Liver (tissue), 9 donors: Measurements from ENCODE around the gene TUBB2A. TPM values are rescaled to one million over a fixed set of nuclear protein-coding genes. Genes with fewer than 3 reads are reported as not detected.

Source experiments
- DNase-seq: peaks from one replicate; pipeline ENCODE4 v3.0.0-alpha.2; 2017; ENCODE audit warnings: low spot score
- H3K27ac ChIP-seq, 2 donors: one replicate each; pipeline ENCODE4 v1.7.0; 2013; ENCODE audit warnings: inconsistent platforms in 2 of 2, low read length in 2 of 2, control low read depth in 1 of 2, low read depth in 1 of 2, mild to moderate bottlenecking in 1 of 2
- H3K27me3 ChIP-seq, 4 donors: one replicate each; pipeline versions ENCODE4 v1.6.1 to v1.7.0; 2013; ENCODE audit warnings: low read length in 3 of 4, inconsistent platforms in 1 of 4, mild to moderate bottlenecking in 1 of 4, moderate library complexity in 1 of 4; ENCODE audit not compliant: control insufficient read depth in 4 of 4, insufficient read depth in 4 of 4
- H3K36me3 ChIP-seq, 4 donors: one replicate each; pipeline versions ENCODE4 v1.6.1 to v1.7.0; 2013; ENCODE audit warnings: low read length in 3 of 4, mild to moderate bottlenecking in 3 of 4, low read depth in 1 of 4, moderate library complexity in 1 of 4; ENCODE audit not compliant: control insufficient read depth in 4 of 4, insufficient read depth in 3 of 4
- H3K4me1 ChIP-seq, 4 donors: one replicate each; pipeline versions ENCODE4 v1.6.1 to v1.7.0; 2013; ENCODE audit warnings: low read length in 3 of 4, mild to moderate bottlenecking in 3 of 4, moderate library complexity in 1 of 4; ENCODE audit not compliant: control insufficient read depth in 4 of 4, insufficient read depth in 4 of 4
- H3K4me3 ChIP-seq, 3 donors: one replicate each; pipeline versions ENCODE4 v1.6.1 to v1.7.0; 2013; ENCODE audit warnings: low read length in 3 of 3, control low read depth in 1 of 3, low read depth in 1 of 3, mild to moderate bottlenecking in 1 of 3
- H3K9ac ChIP-seq, 2 donors: one replicate each; pipeline ENCODE4 v1.7.0; 2013; ENCODE audit warnings: low read length in 2 of 2, mild to moderate bottlenecking in 2 of 2, moderate library complexity in 2 of 2, control low read depth in 1 of 2, low read depth in 1 of 2
- H3K9me3 ChIP-seq, 4 donors: one replicate each; pipeline versions ENCODE4 v1.6.1 to v1.7.0; 2013; ENCODE audit warnings: low read length in 3 of 4; ENCODE audit not compliant: control insufficient read depth in 4 of 4
- EGR1 ChIP-seq, 2 donors: IDR thresholded peaks; 2 replicates each; pipeline ENCODE4 v1.6.1; 2016 to 2018; ENCODE audit warnings: antibody characterized with exemption in 2 of 2, low read depth in 2 of 2
- FOXA1 ChIP-seq: IDR thresholded peaks from 2 replicates; pipeline ENCODE4 v1.6.1; 2016; ENCODE audit warnings: antibody characterized with exemption
- FOXA2 ChIP-seq: IDR thresholded peaks from 2 replicates; pipeline ENCODE4 v1.6.1; 2016; ENCODE audit warnings: antibody characterized with exemption
- GABPA ChIP-seq, 2 donors: IDR thresholded peaks in 1 of 2; conservative IDR thresholded peaks in 1 of 2; 2 replicates each; pipeline ENCODE4 v1.6.1; 2016; ENCODE audit warnings: antibody characterized with exemption in 2 of 2, mild to moderate bottlenecking in 1 of 2, moderate library complexity in 1 of 2
- JUND ChIP-seq, 2 donors: IDR thresholded peaks; 2 replicates each; pipeline ENCODE4 v1.6.1; 2016; ENCODE audit warnings: antibody characterized with exemption in 2 of 2
- NR2F2 ChIP-seq: IDR thresholded peaks from 2 replicates; pipeline ENCODE4 v1.6.1; 2016; ENCODE audit warnings: antibody characterized with exemption
- RAD21 ChIP-seq, 2 donors: IDR thresholded peaks; 2 replicates each; pipeline ENCODE4 v1.6.1; 2016; ENCODE audit warnings: antibody characterized with exemption in 2 of 2, mild to moderate bottlenecking in 2 of 2
- RXRA ChIP-seq, 2 donors: IDR thresholded peaks; 2 replicates each; pipeline ENCODE4 v1.6.1; 2017 to 2018; ENCODE audit warnings: antibody characterized with exemption in 2 of 2, mild to moderate bottlenecking in 1 of 2
- SP1 ChIP-seq: IDR thresholded peaks from 2 replicates; pipeline ENCODE4 v1.6.1; 2018; ENCODE audit warnings: antibody characterized with exemption, mild to moderate bottlenecking
- TAF1 ChIP-seq: conservative IDR thresholded peaks from 2 replicates; pipeline ENCODE4 v1.6.1; 2016; ENCODE audit warnings: antibody characterized with exemption, mild to moderate bottlenecking
- YY1 ChIP-seq: IDR thresholded peaks from 2 replicates; pipeline ENCODE4 v1.6.1; 2016; ENCODE audit warnings: antibody characterized with exemption, mild to moderate bottlenecking
- WGBS: extraction: QIAGEN DNeasy Blood & Tissue Kit; methylation state at CpG from one replicate; pipeline ENCODE4 v1.1.7; 2013; 5-methylcytosine and 5-hydroxymethylcytosine counted together
- polyA plus RNA-seq, 2 donors: library from polyadenylated mRNA; stranded (reverse) in 1 of 2; unstranded in 1 of 2; fragments of 200-250 nt in 1 of 2; fragments of >200 nt in 1 of 2; fragmentation: Nextera tagmentation in 1 of 2; extraction: Ambion mirVana in 1 of 2; gene quantifications; one replicate each; pipeline versions ENCODE4 v1.2.1 to v1.2.3, GENCODE V29; 2013 to 2015
- total RNA-seq, 2 donors: library from RNA; depleted of rRNA; stranded (reverse); fragments of >200 nt; gene quantifications; one replicate each; pipeline ENCODE4 v1.2.3, GENCODE V29; 2014
- TF ChIP-seq, protein P1 (sequence below): fragments of 150-350 bp; IDR thresholded peaks from 2 replicates; pipeline ENCODE4 v1.5.1; 2017; ENCODE audit warnings: improper control_type of control experiment, low read depth, low read length; ENCODE audit not compliant: missing input control
- TF ChIP-seq, protein P2 (sequence below): IDR thresholded peaks from 2 replicates; pipeline ENCODE4 v1.6.1; 2016; ENCODE audit warnings: antibody characterized with exemption
- TF ChIP-seq, protein P3 (sequence below): IDR thresholded peaks from 2 replicates; pipeline ENCODE4 v1.6.1; 2016; ENCODE audit warnings: antibody characterized with exemption
- TF ChIP-seq, protein P4 (sequence below): IDR thresholded peaks from 2 replicates; pipeline ENCODE4 v1.6.1; 2016; ENCODE audit warnings: antibody characterized with exemption
- TF ChIP-seq, protein P5 (sequence below): IDR thresholded peaks from 2 replicates; pipeline ENCODE4 v1.6.1; 2016; ENCODE audit warnings: antibody characterized with exemption, mild to moderate bottlenecking
- donor health status: healthy.
- donor health status: healthy.
- donor health status: healthy.
- donor health status: healthy.
- donor health status: healthy.

TUBB2A gene
- total and polyA plus RNA-seq, 4 donors: 53.5 to 94.8 (median 88.1) TPM

DNA sequence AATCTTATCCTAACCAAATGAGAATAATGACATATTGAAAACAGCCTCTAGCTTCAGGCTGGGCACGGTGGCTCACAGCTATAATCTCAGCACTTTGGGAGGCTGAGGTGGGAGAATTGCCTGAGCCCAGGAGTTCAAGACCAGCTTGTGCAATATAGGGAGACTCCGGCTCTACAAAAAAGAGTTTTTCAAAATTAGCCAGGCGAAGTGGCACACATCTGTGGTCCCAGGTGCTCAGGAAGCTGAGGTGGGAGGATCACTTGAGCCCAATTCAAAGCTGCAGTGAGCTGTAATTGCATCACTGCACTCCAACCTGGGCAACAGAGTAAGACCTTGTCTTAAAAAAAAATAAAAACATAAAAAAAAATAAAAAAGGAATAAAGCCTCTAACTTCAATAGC is 4.7 kb downstream of the TUBB2A start:
- no peaks in the 10 kb centered on the region for H3K27me3 ChIP-seq
- H3K36me3 ChIP-seq: peaks cover 4 to 36% (median 13%) of the 10 kb centered on the region in 4 donors
- WGBS: 92% methylated on average over 3 of the region's 3 CpGs
- no peak overlapping the region for H3K9ac ChIP-seq
- no peak for DNase-seq
- H3K27ac ChIP-seq: no peak overlapping the region
- TF ChIP-seq GABPA (IDR thresholded peaks at IDR 0.05 in 1 of 2, conservative IDR thresholded peaks at IDR 0.05 in 1 of 2) (no peak), JUND (IDR thresholded peaks at IDR 0.05) (no peak), RAD21 (IDR thresholded peaks at IDR 0.05) (no peak), FOXA2 (no peak), EGR1 (IDR thresholded peaks at IDR 0.05; ENCODE audit: low read depth in 2 of 2) (no peak), FOXA1 (no peak), YY1 (no peak), RXRA (IDR thresholded peaks at IDR 0.05) (no peak), SP1 (no peak), TAF1 (no peak), NR2F2 (no peak)
- TF ChIP-seq, protein P1, sequence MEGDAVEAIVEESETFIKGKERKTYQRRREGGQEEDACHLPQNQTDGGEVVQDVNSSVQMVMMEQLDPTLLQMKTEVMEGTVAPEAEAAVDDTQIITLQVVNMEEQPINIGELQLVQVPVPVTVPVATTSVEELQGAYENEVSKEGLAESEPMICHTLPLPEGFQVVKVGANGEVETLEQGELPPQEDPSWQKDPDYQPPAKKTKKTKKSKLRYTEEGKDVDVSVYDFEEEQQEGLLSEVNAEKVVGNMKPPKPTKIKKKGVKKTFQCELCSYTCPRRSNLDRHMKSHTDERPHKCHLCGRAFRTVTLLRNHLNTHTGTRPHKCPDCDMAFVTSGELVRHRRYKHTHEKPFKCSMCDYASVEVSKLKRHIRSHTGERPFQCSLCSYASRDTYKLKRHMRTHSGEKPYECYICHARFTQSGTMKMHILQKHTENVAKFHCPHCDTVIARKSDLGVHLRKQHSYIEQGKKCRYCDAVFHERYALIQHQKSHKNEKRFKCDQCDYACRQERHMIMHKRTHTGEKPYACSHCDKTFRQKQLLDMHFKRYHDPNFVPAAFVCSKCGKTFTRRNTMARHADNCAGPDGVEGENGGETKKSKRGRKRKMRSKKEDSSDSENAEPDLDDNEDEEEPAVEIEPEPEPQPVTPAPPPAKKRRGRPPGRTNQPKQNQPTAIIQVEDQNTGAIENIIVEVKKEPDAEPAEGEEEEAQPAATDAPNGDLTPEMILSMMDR: no peak
- TF ChIP-seq, protein P2, sequence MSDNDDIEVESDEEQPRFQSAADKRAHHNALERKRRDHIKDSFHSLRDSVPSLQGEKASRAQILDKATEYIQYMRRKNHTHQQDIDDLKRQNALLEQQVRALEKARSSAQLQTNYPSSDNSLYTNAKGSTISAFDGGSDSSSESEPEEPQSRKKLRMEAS: no peak
- TF ChIP-seq, protein P3, sequence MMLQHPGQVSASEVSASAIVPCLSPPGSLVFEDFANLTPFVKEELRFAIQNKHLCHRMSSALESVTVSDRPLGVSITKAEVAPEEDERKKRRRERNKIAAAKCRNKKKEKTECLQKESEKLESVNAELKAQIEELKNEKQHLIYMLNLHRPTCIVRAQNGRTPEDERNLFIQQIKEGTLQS: no peak
- TF ChIP-seq, protein P4, sequence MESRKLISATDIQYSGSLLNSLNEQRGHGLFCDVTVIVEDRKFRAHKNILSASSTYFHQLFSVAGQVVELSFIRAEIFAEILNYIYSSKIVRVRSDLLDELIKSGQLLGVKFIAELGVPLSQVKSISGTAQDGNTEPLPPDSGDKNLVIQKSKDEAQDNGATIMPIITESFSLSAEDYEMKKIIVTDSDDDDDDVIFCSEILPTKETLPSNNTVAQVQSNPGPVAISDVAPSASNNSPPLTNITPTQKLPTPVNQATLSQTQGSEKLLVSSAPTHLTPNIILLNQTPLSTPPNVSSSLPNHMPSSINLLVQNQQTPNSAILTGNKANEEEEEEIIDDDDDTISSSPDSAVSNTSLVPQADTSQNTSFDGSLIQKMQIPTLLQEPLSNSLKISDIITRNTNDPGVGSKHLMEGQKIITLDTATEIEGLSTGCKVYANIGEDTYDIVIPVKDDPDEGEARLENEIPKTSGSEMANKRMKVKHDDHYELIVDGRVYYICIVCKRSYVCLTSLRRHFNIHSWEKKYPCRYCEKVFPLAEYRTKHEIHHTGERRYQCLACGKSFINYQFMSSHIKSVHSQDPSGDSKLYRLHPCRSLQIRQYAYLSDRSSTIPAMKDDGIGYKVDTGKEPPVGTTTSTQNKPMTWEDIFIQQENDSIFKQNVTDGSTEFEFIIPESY: no peak
- TF ChIP-seq, protein P5, sequence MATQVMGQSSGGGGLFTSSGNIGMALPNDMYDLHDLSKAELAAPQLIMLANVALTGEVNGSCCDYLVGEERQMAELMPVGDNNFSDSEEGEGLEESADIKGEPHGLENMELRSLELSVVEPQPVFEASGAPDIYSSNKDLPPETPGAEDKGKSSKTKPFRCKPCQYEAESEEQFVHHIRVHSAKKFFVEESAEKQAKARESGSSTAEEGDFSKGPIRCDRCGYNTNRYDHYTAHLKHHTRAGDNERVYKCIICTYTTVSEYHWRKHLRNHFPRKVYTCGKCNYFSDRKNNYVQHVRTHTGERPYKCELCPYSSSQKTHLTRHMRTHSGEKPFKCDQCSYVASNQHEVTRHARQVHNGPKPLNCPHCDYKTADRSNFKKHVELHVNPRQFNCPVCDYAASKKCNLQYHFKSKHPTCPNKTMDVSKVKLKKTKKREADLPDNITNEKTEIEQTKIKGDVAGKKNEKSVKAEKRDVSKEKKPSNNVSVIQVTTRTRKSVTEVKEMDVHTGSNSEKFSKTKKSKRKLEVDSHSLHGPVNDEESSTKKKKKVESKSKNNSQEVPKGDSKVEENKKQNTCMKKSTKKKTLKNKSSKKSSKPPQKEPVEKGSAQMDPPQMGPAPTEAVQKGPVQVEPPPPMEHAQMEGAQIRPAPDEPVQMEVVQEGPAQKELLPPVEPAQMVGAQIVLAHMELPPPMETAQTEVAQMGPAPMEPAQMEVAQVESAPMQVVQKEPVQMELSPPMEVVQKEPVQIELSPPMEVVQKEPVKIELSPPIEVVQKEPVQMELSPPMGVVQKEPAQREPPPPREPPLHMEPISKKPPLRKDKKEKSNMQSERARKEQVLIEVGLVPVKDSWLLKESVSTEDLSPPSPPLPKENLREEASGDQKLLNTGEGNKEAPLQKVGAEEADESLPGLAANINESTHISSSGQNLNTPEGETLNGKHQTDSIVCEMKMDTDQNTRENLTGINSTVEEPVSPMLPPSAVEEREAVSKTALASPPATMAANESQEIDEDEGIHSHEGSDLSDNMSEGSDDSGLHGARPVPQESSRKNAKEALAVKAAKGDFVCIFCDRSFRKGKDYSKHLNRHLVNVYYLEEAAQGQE: no peak
- H3K4me3 ChIP-seq: no peak overlapping the region
- H3K9me3 ChIP-seq: no peaks in the 10 kb centered on the region
- H3K4me1 ChIP-seq: peaks cover 0 to 24% (median 12%) of the 10 kb centered on the region in 4 donors

DNA sequence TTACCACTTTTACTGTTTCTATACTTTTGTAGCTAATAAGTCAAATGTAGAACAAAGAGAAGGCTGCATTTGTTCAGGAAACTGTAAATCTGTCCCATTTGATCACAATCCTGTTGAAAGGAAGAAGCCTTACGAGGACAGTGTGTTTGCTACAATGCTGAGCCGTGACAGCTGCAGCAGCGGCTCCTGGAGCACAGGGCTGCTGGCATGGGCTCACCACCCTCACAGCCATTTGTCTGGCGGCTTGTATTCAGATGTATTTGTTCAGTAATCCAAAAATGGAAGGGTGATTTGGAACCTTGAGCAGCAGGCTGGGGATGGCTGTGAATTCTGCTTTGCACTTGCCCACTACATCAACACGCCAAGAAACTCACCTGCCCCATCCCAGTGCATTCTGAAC is 5.7 kb downstream of the TUBB2A start:
- no peak overlapping the region for H3K4me3 ChIP-seq
- DNase-seq: no peak
- H3K9me3 ChIP-seq: no peaks in the 10 kb centered on the region
- H3K27ac ChIP-seq: no peak overlapping the region
- peaks cover 4 to 39% (median 16%) of the 10 kb centered on the region in 4 donors for H3K36me3 ChIP-seq
- TF ChIP-seq JUND (IDR thresholded peaks at IDR 0.05): no peak
- H3K4me1 ChIP-seq: peaks cover 0 to 20% (median 10%) of the 10 kb centered on the region in 4 donors
- WGBS: 77% methylated on average over 5 of the region's 5 CpGs
- H3K27me3 ChIP-seq: no peaks in the 10 kb centered on the region
- H3K9ac ChIP-seq: no peak overlapping the region
